PC-3 (cell line): Measurements from ENCODE around the gene C20orf141. TPM values are rescaled to one million over a fixed set of nuclear protein-coding genes. Genes with fewer than 3 reads are reported as not detected.

Source experiments
- ATAC-seq: fragments of 200-7000 bp; cut with Tn5 transposase; 2 replicates; pipeline ENCODE4 v1.9.1; 2020; ENCODE audit warnings: mild to moderate bottlenecking, moderate library complexity
- BruUV-seq: library from RNA; stranded (reverse); fragments of 400-500 nt; replicated peaks from 2 replicates; lab custom pipeline; 2021; lab: Mats Ljungman, UMichigan
- CTCF ChIA-PET: fragments of 300-600 bp; sonication (Branson Sonifier 250); formaldehyde crosslinking; loops from one replicate; lab custom pipeline; 2022; ENCODE audit warnings: antibody characterized with exemption; lab: Charles Lee
- POLR2A ChIA-PET: fragments of 300-600 bp; sonication (Branson Sonifier 250); formaldehyde crosslinking; loops from one replicate; lab custom pipeline; 2022; ENCODE audit warnings: antibody characterized with exemption; ENCODE audit not compliant: unreplicated experiment; lab: Charles Lee
- DNase-seq: peaks from one replicate; pipeline ENCODE4 v3.0.0-alpha.2; 2015
- H2AFZ ChIP-seq: fragments of 300-600 bp; sonication (generic); 2 replicates; pipeline ENCODE4 v1.6.0; 2016; ENCODE audit warnings: antibody characterized with exemption, low read length
- H3F3A ChIP-seq: fragments of 300-600 bp; sonication (generic); one replicate; pipeline ENCODE4 v1.6.0; 2017; ENCODE audit warnings: antibody characterized with exemption, low read length, control low read depth, mild to moderate bottlenecking; ENCODE audit not compliant: unreplicated experiment
- H3K27ac ChIP-seq: fragments of 300-600 bp; sonication (generic); 2 replicates; pipeline ENCODE4 v1.5.1; 2016; ENCODE audit warnings: mild to moderate bottlenecking, low read length
- H3K27me3 ChIP-seq: fragments of 300-600 bp; sonication (generic); 2 replicates; pipeline ENCODE4 v1.6.1; 2016; ENCODE audit warnings: low read length, mixed read lengths
- H3K36me3 ChIP-seq: fragments of 300-600 bp; sonication (generic); 2 replicates; pipeline ENCODE4 v1.6.1; 2016; ENCODE audit warnings: low read depth, mixed run types, low read length, mixed read lengths
- H3K4me1 ChIP-seq: fragments of 300-600 bp; sonication (generic); 2 replicates; pipeline ENCODE4 v1.5.1; 2016; ENCODE audit warnings: low read length; ENCODE audit not compliant: insufficient read depth
- H3K4me2 ChIP-seq: fragments of 300-600 bp; sonication (generic); 2 replicates; pipeline ENCODE4 v1.6.0; 2016; ENCODE audit warnings: low read length
- H3K4me3 ChIP-seq: fragments of 300-600 bp; sonication (generic); 2 replicates; pipeline ENCODE4 v1.5.1; 2016; ENCODE audit warnings: mild to moderate bottlenecking, low read length, mixed read lengths
- H3K79me2 ChIP-seq: fragments of 300-600 bp; sonication (generic); 2 replicates; pipeline ENCODE4 v1.6.1; 2017; ENCODE audit warnings: low read length, mixed read lengths
- H3K9ac ChIP-seq: fragments of 300-600 bp; sonication (generic); 2 replicates; pipeline ENCODE4 v1.6.0; 2016; ENCODE audit warnings: mild to moderate bottlenecking, low read length
- H3K9me2 ChIP-seq: fragments of 300-600 bp; sonication (generic); replicated peaks from 2 replicates; pipeline ENCODE4 v1.6.1; 2016; ENCODE audit warnings: mixed run types, low read length, mixed read lengths
- H3K9me3 ChIP-seq: fragments of 300-600 bp; sonication (generic); 2 replicates; pipeline ENCODE4 v1.6.1; 2016; ENCODE audit warnings: low read length, mixed read lengths
- H4K20me1 ChIP-seq: fragments of 300-600 bp; sonication (generic); 2 replicates; pipeline ENCODE4 v1.6.1; 2016; ENCODE audit warnings: low read length, mixed read lengths
- CTCF ChIP-seq: fragments of 300-600 bp; sonication (generic); conservative IDR thresholded peaks from 2 replicates; pipeline ENCODE4 v1.5.1; 2017; ENCODE audit warnings: antibody characterized with exemption, low read depth, mild to moderate bottlenecking, low read length
- EZH2 ChIP-seq: fragments of 300-600 bp; sonication (generic); IDR thresholded peaks from one replicate; pipeline ENCODE4 v1.6.1; 2017; ENCODE audit warnings: antibody characterized with exemption, mild to moderate bottlenecking, low read length; ENCODE audit not compliant: unreplicated experiment
- EZH2phosphoT487 ChIP-seq: fragments of 300-600 bp; sonication (generic); IDR thresholded peaks from 2 replicates; pipeline ENCODE4 v1.6.1; 2018; ENCODE audit warnings: mild to moderate bottlenecking, antibody characterized with exemption, low read length, borderline replicate concordance
- intact Hi-C: fragments of 100-400 bp; cut with micrococcal nuclease; formaldehyde crosslinking; loops from 2 replicates; pipeline ENCODE4 v1.9.0; 2023
- total RNA-seq: library from RNA; depleted of rRNA; stranded (reverse); fragments of >200 nt; gene quantifications from 2 replicates; pipeline ENCODE4 v1.2.3, GENCODE V29; 2014

The C20orf141 gene
- total RNA-seq, 1 experiment from 2014 or later = not detected

- ATAC-seq (no peak), DNase-seq (no peak)
- ChIA-PET POLR2A (no interaction called here), CTCF (no interaction called here)
- Histone ChIP-seq H3K79me2 (no peaks in the 10 kb centered on the region), H3K4me1 (no peaks in the 10 kb centered on the region), H3K4me2 (no peak overlapping the region), H3K9me3 (no peaks in the 10 kb centered on the region), H3F3A (no peaks in the 10 kb centered on the region), H3K27ac (no peak overlapping the region), H4K20me1 (no peaks in the 10 kb centered on the region), H3K36me3 (no peaks in the 10 kb centered on the region), H3K9me2 (no peaks in the 10 kb centered on the region), H3K4me3 (no peak overlapping the region), H3K9ac (no peak overlapping the region), H3K27me3 (peaks cover 20% of the 10 kb centered on the region), H2AFZ (no peak overlapping the region)
- intact Hi-C loops = no loop called here
- TF ChIP-seq EZH2 (no peak), EZH2phosphoT487 (no peak)
- BruUV-seq = no TSS peak
These were observed 16.5 kb upstream of the C20orf141 start for GRCh38 chr20:2798095-2798805.

DNA sequence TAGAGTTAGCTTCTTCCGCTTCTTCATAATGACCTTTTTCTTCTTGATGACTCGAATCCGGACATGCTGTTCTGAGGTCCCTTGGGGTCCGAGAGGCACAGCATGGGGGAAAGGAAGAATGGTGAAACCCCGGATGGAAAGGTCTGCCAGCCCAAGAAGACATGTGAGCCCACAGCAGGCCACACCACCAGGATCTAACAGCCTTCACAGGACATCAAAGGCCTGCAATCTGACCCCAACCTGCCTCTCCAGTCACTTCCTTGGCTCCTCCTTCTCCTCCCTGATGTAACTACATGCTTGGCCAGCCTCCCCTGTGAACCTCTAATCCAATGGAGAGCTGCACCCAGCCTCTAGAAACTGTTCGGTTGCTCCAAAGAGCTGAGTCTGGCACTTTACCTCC is 16.0 kb upstream of the C20orf141 start:
- no peaks in the 10 kb centered on the region for H3F3A ChIP-seq
- ATAC-seq (no peak; the same call in 1 of the 2 replicates), DNase-seq (no peak)
- no peaks in the 10 kb centered on the region for H3K36me3 ChIP-seq
- ChIA-PET POLR2A (no interaction called here), CTCF (no interaction called here)
- no peaks in the 10 kb centered on the region for H3K9me2 ChIP-seq
- H3K4me1 ChIP-seq = no peaks in the 10 kb centered on the region
- BruUV-seq = no TSS peak
- no peaks in the 10 kb centered on the region for H3K79me2 ChIP-seq
- H2AFZ ChIP-seq = no peak overlapping the region
- no peak for TF ChIP-seq EZH2
- no peaks in the 10 kb centered on the region for H3K9me3 ChIP-seq
- H3K4me3 ChIP-seq = no peak overlapping the region
- H3K4me2 ChIP-seq = no peak overlapping the region
- intact Hi-C loops = no loop called here
- H3K27ac ChIP-seq = no peak overlapping the region
- H3K27me3 ChIP-seq = peaks cover 15% of the 10 kb centered on the region
- no peak overlapping the region for H3K9ac ChIP-seq
- no peaks in the 10 kb centered on the region for H4K20me1 ChIP-seq

DNA sequence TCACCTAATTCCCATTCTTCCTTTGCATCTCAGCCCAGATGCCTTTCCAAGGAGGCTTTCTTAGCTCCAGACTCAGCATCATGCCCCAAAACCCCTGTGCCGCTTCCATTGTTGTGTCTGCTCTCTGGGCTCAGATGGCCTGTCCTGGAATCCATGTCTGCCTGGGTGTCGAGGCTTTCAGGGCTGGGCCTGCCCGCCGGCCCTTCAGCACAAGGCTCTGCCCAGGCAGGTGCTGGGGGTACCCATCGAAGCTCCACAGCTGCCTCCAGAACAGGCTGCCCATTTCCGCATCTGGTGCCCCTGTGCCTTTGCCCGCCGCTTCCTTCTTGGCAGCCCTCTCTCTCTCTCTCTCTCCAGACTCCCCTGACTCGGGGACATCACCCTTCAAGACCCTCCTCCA is 15.5 kb upstream of the C20orf141 start:
- no TSS peak for BruUV-seq
- Histone ChIP-seq H3K36me3 (no peaks in the 10 kb centered on the region), H3K4me2 (no peak overlapping the region), H3K9me2 (no peaks in the 10 kb centered on the region), H3K9ac (no peak overlapping the region), H3K79me2 (no peaks in the 10 kb centered on the region), H3K27me3 (peaks cover 10% of the 10 kb centered on the region), H3K4me3 (no peak overlapping the region), H3K9me3 (no peaks in the 10 kb centered on the region), H4K20me1 (no peaks in the 10 kb centered on the region), H2AFZ (no peak overlapping the region), H3K4me1 (no peaks in the 10 kb centered on the region), H3F3A (no peaks in the 10 kb centered on the region), H3K27ac (no peak overlapping the region)
- intact Hi-C loops = no loop called here
- ChIA-PET CTCF (no interaction called here), POLR2A (no interaction called here)
- DNase-seq = no peak
- no peak for ATAC-seq
- no peak for TF ChIP-seq EZH2
- no peak for TF ChIP-seq CTCF
- no peak for TF ChIP-seq EZH2phosphoT487
